Thyroid gland (tissue), 4 donors: ENCODE measurements around the gene DENND5A. TPM values are rescaled to one million over a fixed set of nuclear protein-coding genes. Genes with fewer than 3 reads are reported as not detected.

ENCODE experiments used
- DNase-seq, 2 donors: peaks; one replicate each; pipeline ENCODE4 v3.0.0-alpha.2; 2019
- H3K27ac ChIP-seq, 3 donors: fragments of 200-600 bp; sonication (generic); 1 replicate in 2 of 3; 2 replicates in 1 of 3; pipeline ENCODE4 v1.5.1; 2016 to 2019; ENCODE audit warnings: mild to moderate bottlenecking in 1 of 3, moderate library complexity in 1 of 3
- H3K27me3 ChIP-seq: fragments of 200-600 bp; sonication (generic); one replicate; pipeline ENCODE4 v1.5.1; 2019
- H3K36me3 ChIP-seq, 2 donors: fragments of 200-600 bp; sonication (generic); one replicate each; pipeline ENCODE4 v1.5.1; 2016 to 2019
- H3K4me1 ChIP-seq, 2 donors: fragments of 200-600 bp; sonication (generic); one replicate each; pipeline ENCODE4 v1.5.1; 2017 to 2019
- H3K4me3 ChIP-seq, 3 donors: fragments of 200-600 bp; sonication (generic); replicated peaks in 1 of 3; 1 replicate in 2 of 3; 2 replicates in 1 of 3; pipeline ENCODE4 v1.5.1; 2016; ENCODE audit warnings: mild to moderate bottlenecking in 1 of 3
- H3K9me3 ChIP-seq: fragments of 200-600 bp; sonication (generic); one replicate; pipeline ENCODE4 v1.5.1; 2017
- POLR2A ChIP-seq, 2 donors: fragments of 450-650 bp; IDR thresholded peaks; one replicate each; pipeline ENCODE4 v1.6.1; 2017; ENCODE audit warnings: antibody characterized with exemption in 2 of 2, mild to moderate bottlenecking in 2 of 2, moderate library complexity in 1 of 2
- WGBS, 2 donors: methylation state at CpG; one replicate each; pipeline ENCODE4 v1.1.5; 2017; 5-methylcytosine and 5-hydroxymethylcytosine counted together
- intact Hi-C: fragments of 100-400 bp; cut with DNase I; formaldehyde crosslinking; loops from one replicate; pipeline ENCODE4 v1.15.1; 2023
- total RNA-seq, 4 donors: library from RNA; depleted of rRNA; stranded (reverse); fragments of >200 nt; gene quantifications; one replicate each; pipeline ENCODE4 v1.2.3, GENCODE V29; 2016
- TF ChIP-seq, protein P1 (sequence below), 6 experiments: fragments of 200-600 bp in 3 of 6; fragments of 450-650 bp in 3 of 6; sonication (generic) in 3 of 6; IDR thresholded peaks; one replicate each; pipeline ENCODE4 v1.5.1; 2016 to 2019; ENCODE audit warnings: antibody characterized with exemption in 6 of 6, mild to moderate bottlenecking in 2 of 6, inconsistent platforms in 1 of 6, moderate library complexity in 1 of 6

DENND5A gene
- 10 to 100 TPM; 45.6 to 80.8 (median 59.3) TPM for total RNA-seq

DNA sequence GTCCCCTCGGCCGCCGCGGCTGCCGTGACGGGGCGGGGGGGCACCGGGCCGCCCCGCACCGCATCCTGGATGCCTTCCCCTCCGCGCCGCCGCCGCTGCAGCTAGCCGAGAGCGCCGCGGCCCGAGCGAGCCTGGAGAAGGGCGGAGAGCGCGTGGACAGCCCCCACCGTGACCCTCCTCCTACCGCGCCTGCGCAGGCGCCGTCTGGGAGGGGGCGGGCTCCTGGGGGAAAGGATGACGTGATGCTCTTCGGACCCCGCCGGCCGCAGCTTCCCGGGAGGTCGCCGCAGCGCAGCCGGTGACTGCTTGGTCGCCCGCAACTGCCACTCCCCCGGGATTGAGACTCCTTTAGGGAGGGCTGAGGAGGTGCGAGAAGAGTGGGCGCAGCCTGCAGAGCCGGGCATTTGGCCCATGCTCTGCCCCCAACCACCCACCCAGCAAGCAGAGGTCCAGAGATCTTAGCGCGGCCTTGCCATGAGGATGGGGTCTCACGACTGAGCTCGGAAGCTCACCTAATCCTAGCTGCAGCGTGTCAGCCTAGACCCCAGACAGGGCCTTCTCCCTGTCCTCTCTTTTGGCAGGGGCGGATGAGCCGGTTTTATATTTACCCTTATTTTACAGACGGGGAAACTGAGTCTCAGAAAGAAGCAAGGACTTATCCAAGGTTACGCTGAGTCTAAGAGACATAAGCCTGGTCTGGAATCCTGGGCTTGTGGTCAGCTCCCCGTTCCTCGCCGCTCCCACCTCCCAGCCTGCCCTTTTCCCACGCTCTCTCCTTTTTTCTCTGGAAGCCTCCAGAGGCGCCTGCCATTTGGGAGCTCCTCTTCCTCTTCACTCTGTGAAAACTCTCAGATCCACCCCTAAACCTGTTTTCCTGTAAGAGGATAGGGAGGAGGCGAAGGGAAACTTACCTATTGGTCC lies at the start of gene DENND5A:
Gene DENND5A, minus strand, starts transcription at position 140 of the 921 bp plus-strand sequence. CDS start 281 bp downstream, outside the sequence.
- Histone ChIP-seq H3K9me3 (no peaks in the 10 kb centered on the region), H3K27ac (peak within 1 kb of the TSS; percentile 80 to 97 (median 91)), H3K4me1 (peaks cover 4 to 18% of the 10 kb centered on the region in 2 donors), H3K4me3 (peak within 1 kb of the TSS; percentile 91 to 95 (median 95)), H3K27me3 (no peaks in the 10 kb centered on the region), H3K36me3 (no peaks in the 10 kb centered on the region)
- DNase-seq = peak; percentile 80 to 82
- TF ChIP-seq POLR2A (IDR thresholded peaks at IDR 0.05) = peak; percentile 72 to 91
- TF ChIP-seq, protein P1, sequence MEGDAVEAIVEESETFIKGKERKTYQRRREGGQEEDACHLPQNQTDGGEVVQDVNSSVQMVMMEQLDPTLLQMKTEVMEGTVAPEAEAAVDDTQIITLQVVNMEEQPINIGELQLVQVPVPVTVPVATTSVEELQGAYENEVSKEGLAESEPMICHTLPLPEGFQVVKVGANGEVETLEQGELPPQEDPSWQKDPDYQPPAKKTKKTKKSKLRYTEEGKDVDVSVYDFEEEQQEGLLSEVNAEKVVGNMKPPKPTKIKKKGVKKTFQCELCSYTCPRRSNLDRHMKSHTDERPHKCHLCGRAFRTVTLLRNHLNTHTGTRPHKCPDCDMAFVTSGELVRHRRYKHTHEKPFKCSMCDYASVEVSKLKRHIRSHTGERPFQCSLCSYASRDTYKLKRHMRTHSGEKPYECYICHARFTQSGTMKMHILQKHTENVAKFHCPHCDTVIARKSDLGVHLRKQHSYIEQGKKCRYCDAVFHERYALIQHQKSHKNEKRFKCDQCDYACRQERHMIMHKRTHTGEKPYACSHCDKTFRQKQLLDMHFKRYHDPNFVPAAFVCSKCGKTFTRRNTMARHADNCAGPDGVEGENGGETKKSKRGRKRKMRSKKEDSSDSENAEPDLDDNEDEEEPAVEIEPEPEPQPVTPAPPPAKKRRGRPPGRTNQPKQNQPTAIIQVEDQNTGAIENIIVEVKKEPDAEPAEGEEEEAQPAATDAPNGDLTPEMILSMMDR (IDR thresholded peaks at IDR 0.05) = no peak
- 20 to 37% methylated on average over 14 to 25 of the region's 63 CpGs for WGBS, 2 donors
- intact Hi-C loops = loop anchor here (10.0 kb wide), 1 partner anchor 49 kb away; the partner anchor contains the start of gene TMEM41B

DNA sequence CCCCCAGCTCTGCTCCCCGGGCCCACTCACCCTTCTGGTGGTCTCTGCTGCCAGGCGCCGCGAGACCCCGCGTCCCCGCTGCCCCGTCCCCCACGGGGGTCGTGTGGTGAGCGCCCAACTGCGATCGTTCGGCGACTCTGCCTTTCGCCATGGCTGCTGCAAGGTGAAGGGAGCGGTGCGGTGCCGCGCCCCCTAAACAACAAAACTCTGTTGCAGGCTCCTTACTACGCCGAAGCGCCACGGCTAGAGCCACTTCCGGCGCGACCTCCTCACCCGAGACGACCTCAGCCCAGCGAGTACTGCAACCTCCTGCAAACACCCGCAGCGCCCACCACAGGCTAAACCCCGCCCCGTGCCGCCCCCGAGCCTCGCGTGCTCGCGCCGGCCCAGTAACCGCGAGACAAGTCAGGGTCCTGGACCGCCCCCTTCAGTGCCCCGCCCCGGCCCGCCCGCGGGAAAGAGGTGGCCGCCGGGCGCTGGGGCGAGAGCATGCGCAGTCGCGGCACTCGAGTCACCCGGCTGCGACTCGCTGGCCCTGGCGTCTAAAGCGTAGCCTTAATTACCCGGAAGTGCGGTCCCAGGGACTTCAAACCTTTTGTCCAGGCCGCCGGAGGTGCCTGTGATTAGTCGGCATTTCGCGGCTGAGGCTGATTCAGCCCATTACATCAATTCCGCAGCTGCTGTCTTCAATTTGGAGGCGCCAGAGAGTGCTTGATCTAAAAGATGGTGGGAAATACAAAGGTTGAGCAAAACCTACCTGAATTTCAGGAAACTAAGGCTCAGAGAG lies 49.3 kb upstream of the DENND5A start, which contains the start of gene TMEM41B:
Gene TMEM41B, minus strand, starts transcription at position 303 of the 787 bp plus-strand sequence. Its CDS starts 152 bp downstream, at position 151.
- Histone ChIP-seq H3K4me3 (peak within 1 kb of the TSS; percentile 93 to 100 (median 100)), H3K4me1 (peaks cover 17 to 26% of the 10 kb centered on the region in 2 donors), H3K27me3 (no peaks in the 10 kb centered on the region), H3K27ac (peak within 1 kb of the TSS; percentile 73 to 80 (median 80)), H3K9me3 (no peaks in the 10 kb centered on the region), H3K36me3 (no peaks in the 10 kb centered on the region)
- peak; percentile 63 to 94 for TF ChIP-seq POLR2A (IDR thresholded peaks at IDR 0.05)
- TF ChIP-seq, protein P1 (IDR thresholded peaks at IDR 0.05) = no peak
- intact Hi-C loops = loop anchor here (5.0 to 10.0 kb wide), 2 partner anchors 48 to 50 kb away; partner anchors contain the start of gene DENND5A
- DNase-seq = peak; percentile 99
- WGBS, 2 donors = 0 to 1% methylated on average over 11 to 12 of the region's 71 CpGs

DNA sequence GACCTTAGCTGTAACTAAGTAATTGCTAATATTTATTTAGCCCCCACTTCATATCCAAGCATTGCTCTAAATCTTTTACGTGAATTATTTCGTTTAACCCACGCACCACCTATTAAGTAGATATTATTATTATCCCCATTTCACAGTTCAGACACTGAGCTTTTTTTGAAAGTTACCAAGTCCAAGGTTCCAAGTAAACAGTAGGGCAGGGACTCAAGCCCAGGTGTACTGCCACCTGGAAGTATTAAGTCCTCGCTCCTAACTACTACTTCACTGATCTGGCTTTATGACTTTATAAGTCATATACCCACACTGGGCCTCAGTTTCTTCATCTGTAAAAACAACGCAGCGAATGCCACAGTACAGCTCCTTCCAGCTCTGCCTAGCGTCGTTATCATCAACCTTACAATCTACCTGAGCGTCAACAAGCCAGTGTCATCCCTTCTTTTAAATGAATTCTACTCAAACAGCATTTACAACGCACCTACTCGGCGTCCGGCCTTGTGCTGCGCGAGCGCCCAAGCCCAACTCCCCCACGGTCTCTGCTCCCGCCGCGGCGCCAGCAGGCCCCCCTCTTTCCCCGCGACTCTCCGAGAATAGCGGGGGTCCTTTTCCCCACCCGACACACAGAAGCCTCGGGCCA lies 48.6 kb upstream of the DENND5A start:
- no peaks in the 10 kb centered on the region for H3K36me3 ChIP-seq
- DNase-seq = peak; percentile 20 to 35
- 1 to 2% methylated on average over 27 of the region's 27 CpGs for WGBS, 2 donors
- H3K4me3 ChIP-seq = peak overlapping the region; percentile 93 to 100 (median 100)
- peaks cover 17 to 22% of the 10 kb centered on the region in 2 donors for H3K4me1 ChIP-seq
- TF ChIP-seq POLR2A (IDR thresholded peaks at IDR 0.05) = no peak
- TF ChIP-seq, protein P1 (IDR thresholded peaks at IDR 0.05) = no peak
- no peaks in the 10 kb centered on the region for H3K9me3 ChIP-seq
- peak overlapping the region; percentile 65 to 80 (median 69) for H3K27ac ChIP-seq
- no peaks in the 10 kb centered on the region for H3K27me3 ChIP-seq
- intact Hi-C loops = loop anchor here (10.0 kb wide), 1 partner anchor 49 kb away; the partner anchor contains the start of gene DENND5A

GRCh38 chr11:9310485-9311090 lies 45.4 kb upstream of the DENND5A start:
- Histone ChIP-seq H3K36me3 (no peaks in the 10 kb centered on the region), H3K9me3 (no peaks in the 10 kb centered on the region), H3K27me3 (no peaks in the 10 kb centered on the region), H3K4me3 (no peak overlapping the region), H3K27ac (no peak overlapping the region), H3K4me1 (peaks cover 17 to 18% of the 10 kb centered on the region in 2 donors)
- WGBS, 2 donors = 86 to 95% methylated on average over 3 of the region's 3 CpGs
- TF ChIP-seq POLR2A (IDR thresholded peaks at IDR 0.05) = no peak
- TF ChIP-seq, protein P1 (IDR thresholded peaks at IDR 0.05) = no peak
- no peak for DNase-seq
- intact Hi-C loops = loop anchor here (10.0 kb wide), 1 partner anchor 46 kb away; the partner anchor contains the start of gene DENND5A
